GM23338 (cell line): ENCODE data around the gene IMMP2L. TPM values are rescaled to one million over a fixed set of nuclear protein-coding genes. Genes with fewer than 3 reads are reported as not detected.

Experiments used
- ATAC-seq: fragments of 200-7000 bp; cut with Tn5 transposase; 3 replicates; pipeline ENCODE4 v1.9.1; 2020
- DNase-seq: peaks from one replicate; pipeline ENCODE4 v3.0.0-alpha.2; 2015; ENCODE audit warnings: low spot score
- H2AFZ ChIP-seq: fragments of 200-600 bp; sonication (generic); 2 replicates; pipeline ENCODE4 v1.8.0; 2016; ENCODE audit warnings: antibody characterized with exemption, mild to moderate bottlenecking, moderate library complexity
- H3F3A ChIP-seq: fragments of 200-600 bp; sonication (generic); replicated peaks from 2 replicates; pipeline ENCODE4 v1.8.0; 2017; ENCODE audit warnings: antibody characterized with exemption, mixed run types, low read depth
- H3K27ac ChIP-seq: fragments of 200-600 bp; sonication (generic); 2 replicates; pipeline ENCODE4 v1.6.1; 2016; ENCODE audit warnings: low read depth
- H3K27me3 ChIP-seq: fragments of 200-600 bp; sonication (generic); 2 replicates; pipeline ENCODE4 v1.8.0; 2016; ENCODE audit warnings: mild to moderate bottlenecking, mixed run types, moderate library complexity; ENCODE audit not compliant: insufficient read depth
- H3K36me3 ChIP-seq: fragments of 200-600 bp; sonication (generic); 2 replicates; pipeline ENCODE4 v1.8.0; 2016; ENCODE audit warnings: mild to moderate bottlenecking; ENCODE audit not compliant: insufficient read depth
- H3K4me1 ChIP-seq: fragments of 200-600 bp; sonication (generic); 2 replicates; pipeline ENCODE4 v1.8.0; 2016; ENCODE audit warnings: mild to moderate bottlenecking, moderate library complexity; ENCODE audit not compliant: insufficient read depth
- H3K4me2 ChIP-seq: fragments of 200-600 bp; sonication (generic); 2 replicates; pipeline ENCODE4 v1.7.1; 2017; ENCODE audit warnings: mixed run types
- H3K4me3 ChIP-seq: fragments of 200-600 bp; sonication (generic); 2 replicates; pipeline ENCODE4 v1.6.1; 2016; ENCODE audit warnings: mixed run types
- H3K79me2 ChIP-seq: fragments of 200-600 bp; sonication (generic); replicated peaks from 2 replicates; pipeline ENCODE4 v1.8.0; 2017; ENCODE audit warnings: mild to moderate bottlenecking; ENCODE audit not compliant: insufficient read depth
- H3K9me2 ChIP-seq: fragments of 200-600 bp; sonication (generic); 2 replicates; pipeline ENCODE4 v1.8.0; 2017; ENCODE audit not compliant: insufficient read depth
- H4K20me1 ChIP-seq: fragments of 200-600 bp; sonication (generic); replicated peaks from 2 replicates; pipeline ENCODE4 v1.8.0; 2017; ENCODE audit warnings: mild to moderate bottlenecking; ENCODE audit not compliant: insufficient read depth
- H3K27ac Mint-ChIP-seq: 2 replicates; pipeline ENCODE4 v1.8.0; 2020; ENCODE audit warnings: inconsistent platforms, mild to moderate bottlenecking, moderate library complexity, mixed read lengths
- H3K27me3 Mint-ChIP-seq: 3 replicates; pipeline ENCODE4 v1.8.0; 2022; ENCODE audit warnings: low read depth, mild to moderate bottlenecking, moderate library complexity, mixed read lengths, inconsistent platforms; ENCODE audit not compliant: insufficient read depth, poor library complexity
- H3K36me3 Mint-ChIP-seq: 3 replicates; pipeline ENCODE4 v1.8.0; 2021; ENCODE audit warnings: low read depth, mild to moderate bottlenecking, inconsistent platforms, moderate library complexity, mixed read lengths
- H3K4me1 Mint-ChIP-seq: 3 replicates; pipeline ENCODE4 v1.8.0; 2020; ENCODE audit warnings: mild to moderate bottlenecking, inconsistent platforms, mixed read lengths
- H3K4me3 Mint-ChIP-seq: 3 replicates; pipeline ENCODE4 v1.8.0; 2021; ENCODE audit warnings: moderate library complexity, mild to moderate bottlenecking, inconsistent platforms, mixed read lengths
- H3K9me3 Mint-ChIP-seq: 3 replicates; pipeline ENCODE4 v1.8.0; 2020; ENCODE audit warnings: moderate library complexity, mild to moderate bottlenecking, inconsistent platforms, mixed read lengths
- CREB1 ChIP-seq: fragments of 250-450 bp; sonication (Bioruptor Pico); IDR thresholded peaks from 2 replicates; pipeline ENCODE4 v1.5.0; 2020; ENCODE audit warnings: low read depth, mild to moderate bottlenecking, moderate library complexity
- CTCF ChIP-seq, 2 experiments: fragments of 200-600 bp in 1 of 2; sonication (generic) in 1 of 2; conservative IDR thresholded peaks; 2 replicates each; pipeline versions ENCODE4 v1.5.1 to v1.6.1; 2016 to 2017; ENCODE audit warnings: antibody characterized with exemption in 2 of 2, low read depth in 2 of 2, mild to moderate bottlenecking in 2 of 2, moderate library complexity in 1 of 2
- ETS1 ChIP-seq: IDR thresholded peaks from 2 replicates; pipeline ENCODE4 v1.6.1; 2016; ENCODE audit warnings: antibody characterized with exemption
- EZH2 ChIP-seq: fragments of 200-600 bp; sonication (generic); IDR thresholded peaks from one replicate; pipeline ENCODE4 v1.8.0; 2017; ENCODE audit warnings: antibody characterized with exemption, mild to moderate bottlenecking, low read depth; ENCODE audit not compliant: unreplicated experiment
- EZH2phosphoT487 ChIP-seq: fragments of 200-600 bp; sonication (generic); IDR thresholded peaks from one replicate; pipeline ENCODE4 v1.8.1; 2018; ENCODE audit warnings: antibody characterized with exemption; ENCODE audit not compliant: unreplicated experiment
- NANOG ChIP-seq: IDR thresholded peaks from 2 replicates; pipeline ENCODE4 v1.6.1; 2016; ENCODE audit warnings: antibody characterized with exemption, borderline replicate concordance
- ZNF462 ChIP-seq: fragments of 250-450 bp; sonication (Bioruptor Pico); IDR thresholded peaks from 2 replicates; pipeline ENCODE4 v1.5.0; 2020; ENCODE audit warnings: mild to moderate bottlenecking, moderate library complexity
- polyA plus RNA-seq: library from polyadenylated mRNA; unstranded; fragments of >200 nt; fragmentation: Nextera tagmentation; extraction: Ambion mirVana; gene quantifications from 2 replicates; pipeline ENCODE4 v1.2.1, GENCODE V29; 2016
- total RNA-seq: library from RNA; depleted of rRNA; stranded (reverse); fragments of >200 nt; shearing (Covaris generic); gene quantifications from 2 replicates; pipeline ENCODE4 v1.2.3, GENCODE V29; 2014

The IMMP2L gene
- total and polyA plus RNA-seq, 2 experiments from 2014 or later: 7.3 to 14.0 TPM

- TF ChIP-seq ZNF462 (CRISPR knock-in tag): no peak
- TF ChIP-seq NANOG: no peak
- TF ChIP-seq CTCF (conservative IDR thresholded peaks at IDR 0.05; ENCODE audit: low read depth in 2 of 2): no peak
- no peak for TF ChIP-seq CREB1 (CRISPR knock-in tag)
Observed at GRCh38 chr7:110621289-110621688, 941.0 kb downstream of the IMMP2L start (continued).

GRCh38 chr7:110620110-110620735, 942.1 kb downstream of the IMMP2L start:
- no peak overlapping the region for H3K27ac Mint-ChIP-seq
- no peaks in the 10 kb centered on the region for H3K4me1 Mint-ChIP-seq
- no peaks in the 10 kb centered on the region for H4K20me1 ChIP-seq
- TF ChIP-seq EZH2: no peak
- TF ChIP-seq CREB1 (CRISPR knock-in tag): no peak
- no peak for TF ChIP-seq CTCF (conservative IDR thresholded peaks at IDR 0.05; ENCODE audit: low read depth in 2 of 2)
- no peak for TF ChIP-seq ETS1
- TF ChIP-seq EZH2phosphoT487: no peak

More at GRCh38 chr7:110620110-110620735, 942.1 kb downstream of the IMMP2L start:
- Histone ChIP-seq H3K4me3 (no peak overlapping the region), H2AFZ (no peak overlapping the region), H3K79me2 (no peaks in the 10 kb centered on the region), H3K4me2 (no peak overlapping the region), H3K27me3 (no peaks in the 10 kb centered on the region), H3K9me2 (peaks cover 11% of the 10 kb centered on the region), H3F3A (no peaks in the 10 kb centered on the region), H3K4me1 (no peaks in the 10 kb centered on the region), H3K36me3 (no peaks in the 10 kb centered on the region), H3K27ac (no peak overlapping the region)
- DNase-seq (no peak), ATAC-seq (no peak)
- Mint-ChIP-seq H3K36me3 (no peaks in the 10 kb centered on the region), H3K27me3 (no peaks in the 10 kb centered on the region), H3K4me3 (no peak overlapping the region), H3K9me3 (no peaks in the 10 kb centered on the region)
